ENCODE data around the gene NIPSNAP2. TPM values are rescaled to one million over a fixed set of nuclear protein-coding genes. Genes with fewer than 3 reads are reported as not detected.

The NIPSNAP2 gene
- total RNA-seq, 2 experiments from 2014 or later = 35.9 to 49.9 TPM

DNA sequence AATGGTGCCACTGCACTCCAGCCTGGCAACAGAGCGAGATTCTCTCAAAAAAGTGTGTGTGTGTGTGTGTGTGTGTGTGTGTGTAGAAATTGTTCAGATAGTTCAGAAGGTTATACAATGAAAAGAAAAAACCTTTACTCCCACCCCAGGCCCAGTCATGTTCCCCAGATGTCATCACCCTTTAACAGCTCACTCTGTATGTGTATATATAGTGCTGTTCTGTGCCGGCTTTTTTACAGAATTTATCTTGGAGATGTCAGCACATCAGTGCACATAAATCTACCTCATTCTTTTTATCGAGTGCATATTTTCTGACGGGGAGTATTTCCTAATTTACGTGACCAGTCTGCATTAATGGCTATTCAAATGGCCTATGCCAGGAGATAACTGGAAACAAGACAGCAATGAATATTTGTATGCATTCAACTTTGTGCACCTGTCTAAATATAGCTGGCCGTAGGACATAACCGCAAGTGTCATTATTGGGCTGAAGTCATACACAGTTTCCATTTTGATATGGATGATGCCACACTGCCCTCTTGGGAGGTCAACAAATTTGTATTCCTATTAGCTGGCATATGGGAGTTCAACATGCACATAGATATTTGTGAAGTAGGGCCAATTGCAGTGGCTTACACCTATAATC is 11.7 kb downstream of the NIPSNAP2 start:
- ChIA-PET CTCF (ENCODE audit: unreplicated experiment) (no interaction called here), POLR2A (interaction anchor here (0.6 to 0.7 kb wide), 2 partner anchors 11 to 36 kb away, joined by 3 read pairs; no protein-coding TSS in a partner anchor)
- intact Hi-C loops (cut with micrococcal nuclease; ENCODE audit: unreplicated experiment) = no loop called here
- no peak overlapping the region for H2AFZ ChIP-seq (ENCODE audit: low read length)
- H3K27ac ChIP-seq (ENCODE audit: low read depth, low read length, poor library complexity, severe bottlenecking) = no peak overlapping the region
- TF ChIP-seq EZH2phosphoT487 (IDR thresholded peaks at IDR 0.05; ENCODE audit: borderline replicate concordance, low read depth, low read length) = no peak
- TF ChIP-seq, protein P1, sequence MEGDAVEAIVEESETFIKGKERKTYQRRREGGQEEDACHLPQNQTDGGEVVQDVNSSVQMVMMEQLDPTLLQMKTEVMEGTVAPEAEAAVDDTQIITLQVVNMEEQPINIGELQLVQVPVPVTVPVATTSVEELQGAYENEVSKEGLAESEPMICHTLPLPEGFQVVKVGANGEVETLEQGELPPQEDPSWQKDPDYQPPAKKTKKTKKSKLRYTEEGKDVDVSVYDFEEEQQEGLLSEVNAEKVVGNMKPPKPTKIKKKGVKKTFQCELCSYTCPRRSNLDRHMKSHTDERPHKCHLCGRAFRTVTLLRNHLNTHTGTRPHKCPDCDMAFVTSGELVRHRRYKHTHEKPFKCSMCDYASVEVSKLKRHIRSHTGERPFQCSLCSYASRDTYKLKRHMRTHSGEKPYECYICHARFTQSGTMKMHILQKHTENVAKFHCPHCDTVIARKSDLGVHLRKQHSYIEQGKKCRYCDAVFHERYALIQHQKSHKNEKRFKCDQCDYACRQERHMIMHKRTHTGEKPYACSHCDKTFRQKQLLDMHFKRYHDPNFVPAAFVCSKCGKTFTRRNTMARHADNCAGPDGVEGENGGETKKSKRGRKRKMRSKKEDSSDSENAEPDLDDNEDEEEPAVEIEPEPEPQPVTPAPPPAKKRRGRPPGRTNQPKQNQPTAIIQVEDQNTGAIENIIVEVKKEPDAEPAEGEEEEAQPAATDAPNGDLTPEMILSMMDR (conservative IDR thresholded peaks at IDR 0.05; ENCODE audit: low read length) = no peak
- H3K36me3 ChIP-seq (ENCODE audit: insufficient read depth, low read length) = peaks cover 37% of the 10 kb centered on the region
- DNase-seq (ENCODE audit: low spot score) = no peak
- H3K79me2 ChIP-seq (ENCODE audit: insufficient read depth, low read depth, low read length) = peaks cover 8% of the 10 kb centered on the region; the same call in 1 of the 2 replicates
- no TSS peak for BruUV-seq (replicated peaks)
- no peak overlapping the region for H3K4me2 ChIP-seq (ENCODE audit: low read length)
- peaks cover 6% of the 10 kb centered on the region for H3K4me1 ChIP-seq (ENCODE audit: insufficient read depth, low read length, poor library complexity, severe bottlenecking)
- H3K9me3 ChIP-seq (ENCODE audit: low read length) = no peaks in the 10 kb centered on the region
- H4K20me1 ChIP-seq (ENCODE audit: insufficient read depth, low read length) = no peaks in the 10 kb centered on the region
- no peaks in the 10 kb centered on the region for H3K9me2 ChIP-seq (ENCODE audit: insufficient read depth, low read length)
- H3K4me3 ChIP-seq (ENCODE audit: low read depth, low read length, poor library complexity, severe bottlenecking) = no peak overlapping the region

DNA sequence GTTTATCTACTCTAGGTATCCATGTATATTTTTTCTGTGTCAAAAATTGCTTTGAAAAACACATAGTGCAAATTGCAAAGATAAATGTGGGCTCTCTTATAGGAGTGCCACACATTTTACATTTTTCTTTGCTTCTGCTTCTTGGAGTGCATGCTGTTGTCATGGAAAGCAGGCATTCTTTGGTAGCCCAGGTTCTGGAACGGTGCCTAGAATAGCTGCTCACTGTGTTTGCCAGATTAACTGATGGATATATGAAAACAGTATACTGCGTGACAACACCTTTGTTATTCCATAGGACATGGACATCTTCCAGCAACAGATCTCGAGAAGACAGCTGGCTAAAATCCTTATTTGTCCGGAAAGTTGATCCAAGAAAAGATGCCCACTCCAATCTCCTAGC is 13.4 kb downstream of the NIPSNAP2 start:
- Histone ChIP-seq H3K4me2 (ENCODE audit: low read length) (no peak overlapping the region), H3K9me3 (ENCODE audit: low read length) (no peaks in the 10 kb centered on the region), H3K27ac (ENCODE audit: low read depth, low read length, poor library complexity, severe bottlenecking) (no peak overlapping the region), H3K79me2 (ENCODE audit: insufficient read depth, low read depth, low read length) (no peaks in the 10 kb centered on the region), H3K36me3 (ENCODE audit: insufficient read depth, low read length) (peaks cover 52% of the 10 kb centered on the region), H2AFZ (ENCODE audit: low read length) (no peak overlapping the region), H3K9me2 (ENCODE audit: insufficient read depth, low read length) (no peaks in the 10 kb centered on the region), H3K4me3 (ENCODE audit: low read depth, low read length, poor library complexity, severe bottlenecking) (no peak overlapping the region), H3K4me1 (ENCODE audit: insufficient read depth, low read length, poor library complexity, severe bottlenecking) (peaks cover 6% of the 10 kb centered on the region), H4K20me1 (ENCODE audit: insufficient read depth, low read length) (no peaks in the 10 kb centered on the region)
- no TSS peak for BruUV-seq (replicated peaks)
- ChIA-PET CTCF (ENCODE audit: unreplicated experiment) (no interaction called here), POLR2A (interaction anchor here (0.7 kb wide), 1 partner anchor 57 kb away, joined by 3 read pairs; no protein-coding TSS in a partner anchor)
- TF ChIP-seq, protein P1 (conservative IDR thresholded peaks at IDR 0.05; ENCODE audit: low read length) = no peak
- no peak for TF ChIP-seq EZH2phosphoT487 (IDR thresholded peaks at IDR 0.05; ENCODE audit: borderline replicate concordance, low read depth, low read length)
- intact Hi-C loops (cut with micrococcal nuclease; ENCODE audit: unreplicated experiment) = no loop called here
- no peak for DNase-seq (ENCODE audit: low spot score)

DNA sequence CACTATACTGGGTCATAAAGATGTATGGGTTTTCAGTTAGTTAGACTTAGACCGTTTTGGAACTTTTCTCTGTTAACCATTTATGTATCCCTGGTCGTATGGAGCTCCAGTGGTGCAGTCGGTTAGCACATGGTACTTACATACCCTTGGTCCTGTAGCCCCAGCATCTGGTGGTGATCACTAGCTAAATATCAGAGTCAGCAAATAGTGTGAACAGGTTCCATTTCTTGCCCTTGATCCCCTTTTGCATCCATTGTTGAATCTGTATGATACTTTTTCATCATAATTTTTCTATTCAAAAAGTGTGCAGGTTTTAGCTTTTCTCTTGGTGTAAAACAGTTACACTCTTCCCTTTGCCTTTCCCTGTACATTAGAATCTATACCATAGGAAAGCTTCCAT is 15.9 kb downstream of the NIPSNAP2 start:
- no peak overlapping the region for H3K4me2 ChIP-seq (ENCODE audit: low read length)
- BruUV-seq (replicated peaks) = no TSS peak
- DNase-seq (ENCODE audit: low spot score) = no peak
- H3K4me1 ChIP-seq (ENCODE audit: insufficient read depth, low read length, poor library complexity, severe bottlenecking) = no peaks in the 10 kb centered on the region
- H3K4me3 ChIP-seq (ENCODE audit: low read depth, low read length, poor library complexity, severe bottlenecking) = no peak overlapping the region
- intact Hi-C loops (cut with micrococcal nuclease; ENCODE audit: unreplicated experiment) = no loop called here
- no peak overlapping the region for H3K27ac ChIP-seq (ENCODE audit: low read depth, low read length, poor library complexity, severe bottlenecking)
- no peaks in the 10 kb centered on the region for H4K20me1 ChIP-seq (ENCODE audit: insufficient read depth, low read length)
- peaks cover 76% of the 10 kb centered on the region for H3K36me3 ChIP-seq (ENCODE audit: insufficient read depth, low read length)
- POLR2A ChIA-PET = interaction anchor here (0.7 kb wide), 1 partner anchor 154 kb away, joined by 4 read pairs; no protein-coding TSS in a partner anchor
- H3K9me3 ChIP-seq (ENCODE audit: low read length) = no peaks in the 10 kb centered on the region
- CTCF ChIA-PET (ENCODE audit: unreplicated experiment) = no interaction called here
- TF ChIP-seq, protein P1 (conservative IDR thresholded peaks at IDR 0.05; ENCODE audit: low read length) = no peak
- no peak for TF ChIP-seq EZH2phosphoT487 (IDR thresholded peaks at IDR 0.05; ENCODE audit: borderline replicate concordance, low read depth, low read length)
- no peak overlapping the region for H2AFZ ChIP-seq (ENCODE audit: low read length)
- H3K9me2 ChIP-seq (ENCODE audit: insufficient read depth, low read length) = no peaks in the 10 kb centered on the region
- H3K79me2 ChIP-seq (ENCODE audit: insufficient read depth, low read depth, low read length) = no peaks in the 10 kb centered on the region
